Mucosa of descending colon (tissue), 3 donors: ENCODE results near the gene SLC39A8. TPM values are rescaled to one million over a fixed set of nuclear protein-coding genes. Genes with fewer than 3 reads are reported as not detected.

Source experiments
- ATAC-seq: fragments of 200-7000 bp; cut with Tn5 transposase; one replicate; pipeline ENCODE4 v1.9.1; 2020; ENCODE audit warnings: mild to moderate bottlenecking, moderate library complexity
- DNase-seq, 3 donors: peaks; one replicate each; pipeline ENCODE4 v3.0.0-alpha.2; 2020
- H3K36me3 ChIP-seq: fragments of 200-600 bp; one replicate; pipeline ENCODE4 v1.8.0; 2021; ENCODE audit warnings: low read depth, mild to moderate bottlenecking
- H3K4me1 ChIP-seq: fragments of 200-600 bp; one replicate; pipeline ENCODE4 v1.8.0; 2021; ENCODE audit warnings: low read depth, mild to moderate bottlenecking
- H3K4me3 ChIP-seq: fragments of 200-600 bp; one replicate; pipeline ENCODE4 v1.8.0; 2021; ENCODE audit warnings: mild to moderate bottlenecking
- H3K9me3 ChIP-seq: fragments of 200-600 bp; one replicate; pipeline ENCODE4 v1.8.0; 2021; ENCODE audit warnings: mild to moderate bottlenecking
- intact Hi-C, 2 donors: fragments of 100-400 bp; cut with DNase I in 1 of 2; cut with micrococcal nuclease in 1 of 2; formaldehyde crosslinking; loops; one replicate each; pipeline versions ENCODE4 v1.11.0 to v1.11.1; 2022; cut with DNase I, micrococcal nuclease
- total RNA-seq, 3 donors: library from RNA; stranded (reverse); fragmentation: NEBNext Ultra II Directional in 2 of 3; extraction: Animal tissue kit (Norgen Biotek cat#: 25700) in 2 of 3; gene quantifications; one replicate each; pipeline versions ENCODE4 v1.2.1 to v1.2.4, GENCODE V29; 2021 to 2023
- TF ChIP-seq, protein P1 (sequence below): fragments of 200-600 bp; IDR thresholded peaks from one replicate; pipeline ENCODE4 v1.8.0; 2022; ENCODE audit warnings: antibody characterized with exemption, mild to moderate bottlenecking
- donor health status: DM: no; HTN: no; CAD: no; lungs with moderate emphysema.
- donor health status: DM: no; HTN: no; CAD: no.
- donor health status: DM: no; HTN: yes; CAD: no.

Gene SLC39A8
- total RNA-seq, 3 donors from 2014 or later, result 35.1 to 121 (median 83.5) TPM

DNA sequence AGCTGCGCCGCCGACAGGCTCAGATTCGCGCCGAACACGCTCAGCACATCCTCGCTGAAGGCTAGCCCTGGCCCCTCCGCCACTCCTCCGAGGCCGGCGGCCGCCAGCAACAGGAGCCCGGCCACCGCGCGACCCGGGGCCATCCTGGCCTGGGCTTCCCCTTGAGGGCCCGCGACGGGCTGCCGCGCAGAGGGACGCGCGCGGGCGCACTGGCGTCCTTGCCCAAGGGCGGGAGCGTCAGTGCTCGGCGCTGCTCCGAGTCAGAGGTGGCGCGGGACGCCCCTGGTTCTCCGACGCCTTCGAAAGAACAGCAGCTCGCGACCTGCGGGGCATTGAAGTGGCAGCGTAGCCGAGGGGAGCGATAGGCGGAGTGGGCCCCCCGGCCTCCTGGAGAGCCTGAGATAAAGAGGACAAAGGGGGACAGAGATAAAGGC, 745 bp downstream of the SLC39A8 start:
- Histone ChIP-seq H3K4me3 (peak overlapping the region; percentile 54), H3K36me3 (no peaks in the 10 kb centered on the region), H3K9me3 (no peaks in the 10 kb centered on the region), H3K4me1 (peaks cover 14% of the 10 kb centered on the region)
- ATAC-seq (peak; percentile 75), DNase-seq (peak; percentile 64 to 81 (median 80))
- intact Hi-C loops, result no loop called here
- TF ChIP-seq, protein P1, sequence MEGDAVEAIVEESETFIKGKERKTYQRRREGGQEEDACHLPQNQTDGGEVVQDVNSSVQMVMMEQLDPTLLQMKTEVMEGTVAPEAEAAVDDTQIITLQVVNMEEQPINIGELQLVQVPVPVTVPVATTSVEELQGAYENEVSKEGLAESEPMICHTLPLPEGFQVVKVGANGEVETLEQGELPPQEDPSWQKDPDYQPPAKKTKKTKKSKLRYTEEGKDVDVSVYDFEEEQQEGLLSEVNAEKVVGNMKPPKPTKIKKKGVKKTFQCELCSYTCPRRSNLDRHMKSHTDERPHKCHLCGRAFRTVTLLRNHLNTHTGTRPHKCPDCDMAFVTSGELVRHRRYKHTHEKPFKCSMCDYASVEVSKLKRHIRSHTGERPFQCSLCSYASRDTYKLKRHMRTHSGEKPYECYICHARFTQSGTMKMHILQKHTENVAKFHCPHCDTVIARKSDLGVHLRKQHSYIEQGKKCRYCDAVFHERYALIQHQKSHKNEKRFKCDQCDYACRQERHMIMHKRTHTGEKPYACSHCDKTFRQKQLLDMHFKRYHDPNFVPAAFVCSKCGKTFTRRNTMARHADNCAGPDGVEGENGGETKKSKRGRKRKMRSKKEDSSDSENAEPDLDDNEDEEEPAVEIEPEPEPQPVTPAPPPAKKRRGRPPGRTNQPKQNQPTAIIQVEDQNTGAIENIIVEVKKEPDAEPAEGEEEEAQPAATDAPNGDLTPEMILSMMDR, result no peak

DNA sequence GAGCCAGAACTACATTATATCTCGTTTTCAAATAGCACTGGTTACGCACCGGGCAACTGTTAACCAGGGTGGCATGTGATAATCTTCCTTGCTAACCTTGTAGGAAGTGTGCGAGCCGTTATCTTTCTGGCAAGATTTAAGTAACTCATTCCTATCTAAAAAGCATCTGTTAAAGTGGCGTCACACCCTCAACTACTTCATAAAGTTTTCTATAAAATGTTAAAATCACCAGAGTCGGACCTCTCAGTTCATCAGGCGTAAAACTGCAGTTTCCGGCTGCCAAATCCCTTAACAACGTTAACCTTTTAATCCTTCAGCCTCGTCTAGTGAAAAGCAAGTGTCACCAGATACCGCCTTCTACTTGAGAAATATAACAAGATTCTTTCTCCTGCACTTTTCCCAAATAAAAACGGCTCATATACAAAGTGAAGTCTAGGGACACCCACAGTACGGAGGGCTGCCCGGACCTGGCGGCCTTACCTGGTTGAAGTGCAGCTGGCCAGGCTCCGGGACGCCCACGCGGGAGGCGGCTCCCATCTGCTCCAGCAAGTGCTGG, 1.2 kb downstream of the SLC39A8 start:
- TF ChIP-seq, protein P1, result no peak
- Histone ChIP-seq H3K4me3 (peak overlapping the region; percentile 54), H3K4me1 (peaks cover 14% of the 10 kb centered on the region), H3K9me3 (no peaks in the 10 kb centered on the region), H3K36me3 (no peaks in the 10 kb centered on the region)
- ATAC-seq, result peak; percentile 58
- intact Hi-C loops, result no loop called here
- DNase-seq, result peak in 1 of 3 donors; percentile 70

DNA sequence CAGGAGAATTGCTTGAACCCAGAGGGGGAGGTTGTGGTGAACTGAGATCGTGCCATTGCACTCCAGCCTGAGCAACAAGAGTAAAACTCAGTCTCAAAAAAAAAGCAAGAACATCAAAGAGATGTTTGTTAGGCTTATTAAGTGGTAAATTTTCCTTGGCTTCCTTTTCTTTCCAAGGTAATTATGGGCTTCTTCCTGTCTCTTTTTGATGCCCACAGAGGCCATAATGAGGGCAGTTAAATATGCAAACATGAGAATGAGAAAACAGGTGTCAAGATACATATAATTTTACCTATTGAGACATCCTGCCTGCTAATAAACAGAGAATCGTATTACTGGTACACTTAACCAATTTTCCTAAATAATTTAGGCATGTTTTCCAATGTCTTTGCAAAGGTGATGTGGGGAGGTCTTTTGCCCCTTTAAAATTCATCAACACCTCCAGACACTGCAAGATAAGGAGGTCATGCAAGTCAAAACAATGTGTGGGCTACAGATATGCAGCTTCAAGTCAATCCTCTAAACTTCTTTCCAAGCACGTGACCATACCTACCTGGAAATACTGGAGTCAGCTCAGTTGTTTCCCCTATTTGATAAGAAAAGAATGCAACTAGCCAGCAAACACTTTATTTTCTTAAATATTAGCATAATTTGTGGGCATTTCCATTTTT, 2.7 kb downstream of the SLC39A8 start:
- intact Hi-C loops, result no loop called here
- H3K36me3 ChIP-seq, result no peaks in the 10 kb centered on the region
- H3K4me3 ChIP-seq, result no peak overlapping the region
- no peaks in the 10 kb centered on the region for H3K9me3 ChIP-seq
- peaks cover 14% of the 10 kb centered on the region for H3K4me1 ChIP-seq
- DNase-seq (no peak), ATAC-seq (no peak)
- TF ChIP-seq, protein P1, result no peak

DNA sequence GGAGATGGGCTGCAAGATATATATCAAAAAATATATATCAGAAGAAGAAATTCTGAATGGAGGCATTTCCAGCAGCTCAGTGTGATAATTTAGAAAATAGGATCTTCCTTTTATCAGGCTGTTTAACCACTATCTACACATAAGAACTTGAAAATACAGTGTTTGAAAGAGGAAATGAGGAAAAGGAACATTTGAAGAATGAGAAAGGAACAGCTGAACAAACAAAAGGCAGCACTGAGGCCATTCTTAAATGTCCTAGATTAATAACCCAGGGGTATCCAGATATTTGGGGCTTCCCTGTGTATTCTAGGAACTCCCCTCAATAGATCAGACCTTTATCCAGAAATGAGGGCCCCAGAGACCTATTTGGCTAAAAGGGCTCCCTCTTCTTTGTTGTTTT, 4.1 kb downstream of the SLC39A8 start:
- Histone ChIP-seq H3K36me3 (no peaks in the 10 kb centered on the region), H3K4me3 (no peak overlapping the region), H3K4me1 (peaks cover 14% of the 10 kb centered on the region), H3K9me3 (no peaks in the 10 kb centered on the region)
- DNase-seq (no peak), ATAC-seq (no peak)
- intact Hi-C loops, result no loop called here
- TF ChIP-seq, protein P1, result no peak

DNA sequence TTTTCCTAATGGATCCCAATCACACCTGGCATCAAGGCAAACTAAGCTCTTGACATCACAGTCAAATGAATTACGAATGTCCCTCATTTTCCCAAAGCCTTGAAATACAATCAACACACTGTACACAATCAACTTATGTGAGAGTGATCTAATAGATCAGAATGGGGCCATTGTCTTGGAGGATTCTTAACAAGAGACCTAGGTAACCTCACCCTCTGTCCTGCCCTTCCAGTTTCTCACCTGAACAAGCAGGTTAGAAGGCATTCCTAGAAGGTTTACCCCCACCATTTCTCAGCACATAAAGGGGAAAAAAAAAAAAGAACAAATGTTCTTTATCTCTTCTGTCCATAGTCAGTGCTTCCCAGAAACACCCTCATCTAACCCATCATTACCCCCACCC, 6.3 kb downstream of the SLC39A8 start:
- intact Hi-C loops, result no loop called here
- DNase-seq, result no peak
- peaks cover 8% of the 10 kb centered on the region for H3K4me1 ChIP-seq
- no peaks in the 10 kb centered on the region for H3K36me3 ChIP-seq
- H3K4me3 ChIP-seq, result no peak overlapping the region
- no peaks in the 10 kb centered on the region for H3K9me3 ChIP-seq
- TF ChIP-seq, protein P1, result no peak
- no peak for ATAC-seq
